ENCODE data around the gene MALRD1.

MALRD1 gene

GRCh38 chr10:19111501-19112267 is 63.1 kb downstream of the MALRD1 start:
- DNase-seq = no peak

- DNase-seq = no peak
These were observed 68.8 kb downstream of the MALRD1 start for GRCh38 chr10:19117438-19117837.

GRCh38 chr10:19119191-19119590 is 70.6 kb downstream of the MALRD1 start:
- DNase-seq = no peak

DNA sequence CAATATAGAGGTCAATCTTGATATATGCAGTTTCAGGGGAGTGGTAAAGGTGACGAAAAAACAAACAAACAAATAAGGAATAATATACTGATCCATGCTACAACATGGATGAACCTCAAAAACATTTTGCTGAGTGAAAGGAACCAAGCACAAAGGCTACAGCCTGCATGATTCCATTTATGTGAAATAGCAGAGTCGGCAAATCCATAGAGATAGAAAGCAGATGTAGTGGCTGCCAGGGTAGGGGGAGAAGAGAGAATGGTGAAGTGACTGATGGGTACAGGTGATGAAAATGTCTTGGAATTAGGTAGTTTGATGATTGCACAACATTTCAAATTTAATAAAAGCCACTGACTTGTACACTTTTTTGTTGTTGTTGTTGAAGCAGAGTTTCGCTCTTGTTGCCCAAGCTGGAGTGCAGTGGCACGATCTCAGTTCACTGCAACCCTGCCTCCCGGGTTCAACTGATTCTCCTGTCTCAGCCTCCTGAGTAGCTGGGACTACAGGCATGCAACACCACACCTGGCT is 71.8 kb downstream of the MALRD1 start:
- DNase-seq = no peak

- no peak for DNase-seq
These were observed 85.4 kb downstream of the MALRD1 start for GRCh38 chr10:19133992-19134391.

- no peak for DNase-seq
These were observed 94.4 kb downstream of the MALRD1 start for GRCh38 chr10:19142967-19143366.

DNA sequence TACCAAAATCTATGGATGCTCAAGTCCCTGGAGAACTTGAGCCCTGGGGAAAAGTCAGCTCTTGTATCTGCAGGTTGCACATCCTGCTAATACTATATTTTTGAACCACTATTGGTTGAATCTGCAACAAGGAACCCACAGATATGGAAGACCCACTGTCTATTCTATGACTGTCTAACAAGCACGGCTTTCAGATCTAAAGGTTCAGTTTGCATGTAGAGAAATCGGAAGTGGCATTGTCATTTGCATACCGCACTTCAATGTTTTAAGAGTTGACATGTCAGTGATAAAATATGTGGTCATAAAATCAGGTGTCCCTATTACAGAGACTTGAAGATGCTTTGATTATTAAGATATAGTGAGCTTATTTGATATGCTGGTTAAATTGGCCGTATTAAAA is 95.6 kb downstream of the MALRD1 start:
- no peak for DNase-seq

GRCh38 chr10:19154375-19154774 is 105.8 kb downstream of the MALRD1 start:
- DNase-seq = no peak

DNA sequence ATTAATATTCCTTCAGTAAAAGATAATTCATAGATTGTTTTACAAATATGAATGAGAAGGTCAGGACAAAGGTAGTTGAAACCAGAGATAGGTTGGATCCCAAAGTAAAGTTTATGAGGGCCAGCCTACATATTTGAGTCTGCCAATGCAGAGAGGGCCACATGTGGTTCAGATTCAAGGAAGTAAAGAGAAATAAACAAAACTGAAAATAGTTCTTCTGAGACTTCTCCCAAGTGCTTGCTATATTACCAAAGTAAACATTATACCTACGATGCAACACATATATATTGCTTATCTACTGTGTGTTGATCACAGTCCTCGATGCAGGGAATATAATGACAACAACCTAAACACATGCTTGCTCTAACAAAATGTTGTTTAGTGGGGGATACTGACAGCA is 109.8 kb downstream of the MALRD1 start:
- no peak for DNase-seq

DNA sequence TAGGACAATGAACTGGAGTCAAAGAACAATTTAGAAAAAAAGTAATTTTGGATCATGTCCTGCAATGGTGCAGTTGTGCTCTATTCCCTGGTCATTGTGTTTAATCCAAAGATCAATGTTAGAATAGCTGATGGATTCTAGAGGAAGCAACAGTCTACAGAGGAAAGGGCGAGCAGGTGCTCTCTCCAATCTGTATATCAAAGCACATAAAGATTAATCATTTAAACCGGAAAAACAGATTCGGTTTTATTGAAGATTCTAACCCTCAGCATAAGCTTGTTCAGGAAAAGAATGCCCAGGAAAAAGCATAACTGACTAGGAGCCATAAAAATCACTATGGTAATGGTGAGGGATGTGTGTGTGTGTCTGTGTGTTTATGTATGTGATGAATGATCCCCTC is 110.3 kb downstream of the MALRD1 start:
- no peak for DNase-seq

- DNase-seq = no peak
These were observed 115.9 kb downstream of the MALRD1 start for GRCh38 chr10:19164461-19164860.

- DNase-seq = peak; percentile 7
These were observed 120.0 kb downstream of the MALRD1 start for GRCh38 chr10:19168584-19168983.

DNA sequence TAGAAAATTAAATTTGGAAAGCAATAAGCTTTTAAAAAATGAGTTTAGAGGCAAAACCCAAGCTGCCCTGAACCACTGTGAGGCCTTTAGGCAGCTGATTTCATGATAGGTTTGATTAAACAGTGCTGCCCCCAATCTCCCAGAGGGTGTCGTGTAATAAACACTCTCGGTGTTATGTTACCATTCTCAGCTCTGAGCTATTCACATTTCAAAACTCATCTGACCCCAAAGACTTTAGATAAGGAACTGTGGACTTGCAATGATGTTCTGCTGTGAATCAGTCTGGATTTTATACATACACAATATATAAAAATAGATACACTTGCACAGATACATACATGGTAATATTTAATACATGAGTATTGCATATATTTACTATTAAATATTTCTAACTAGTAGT is 120.4 kb downstream of the MALRD1 start:
- DNase-seq = no peak

- DNase-seq = no peak
These were observed 121.1 kb downstream of the MALRD1 start for GRCh38 chr10:19169684-19170083.

DNA sequence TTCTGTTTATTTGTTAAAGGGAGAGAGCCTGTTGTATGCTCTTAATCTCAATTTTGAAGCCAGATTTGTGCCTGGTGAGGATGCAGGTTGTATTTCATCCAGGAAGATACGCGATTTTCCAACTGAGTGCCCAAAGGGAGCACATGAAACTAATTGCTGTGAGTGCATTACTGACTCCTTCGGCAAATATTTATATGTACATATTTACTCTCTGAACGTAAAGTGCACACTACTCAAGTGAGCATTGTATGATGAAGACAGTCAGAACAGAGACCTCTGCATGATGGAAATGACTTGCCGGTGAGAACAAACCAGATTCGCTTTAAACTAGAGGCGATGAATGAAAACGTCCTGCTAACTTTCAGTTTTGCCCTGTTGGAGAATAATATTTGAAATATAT is 130.1 kb downstream of the MALRD1 start:
- no peak for DNase-seq

- DNase-seq = no peak
These were observed 136.3 kb downstream of the MALRD1 start for GRCh38 chr10:19184891-19185290.

- no peak for DNase-seq
These were observed 146.3 kb downstream of the MALRD1 start for GRCh38 chr10:19194866-19195265.

- DNase-seq = peak; percentile 6
These were observed 147.1 kb downstream of the MALRD1 start for GRCh38 chr10:19195698-19196097.

DNA sequence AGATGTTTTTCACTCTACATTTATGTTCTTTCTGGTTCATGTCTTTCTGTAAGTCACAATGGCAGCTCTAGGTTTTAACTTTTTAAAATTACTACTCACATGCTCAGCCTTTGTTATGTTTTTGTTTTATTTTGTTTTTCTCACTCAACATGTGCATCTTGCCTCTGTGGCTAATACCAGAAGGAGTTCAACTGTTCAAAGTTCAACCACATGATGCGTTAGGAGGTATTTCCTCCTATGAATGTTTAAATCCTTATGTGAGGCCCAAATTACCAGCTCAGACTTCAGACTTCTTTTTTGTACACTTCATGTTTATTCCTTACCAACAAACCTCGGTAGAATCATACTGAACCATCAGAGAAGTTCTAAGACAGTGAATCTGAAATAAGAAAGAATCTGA is 151.6 kb downstream of the MALRD1 start:
- DNase-seq = no peak

GRCh38 chr10:19204246-19204917 is 155.8 kb downstream of the MALRD1 start:
- no peak for DNase-seq

DNA sequence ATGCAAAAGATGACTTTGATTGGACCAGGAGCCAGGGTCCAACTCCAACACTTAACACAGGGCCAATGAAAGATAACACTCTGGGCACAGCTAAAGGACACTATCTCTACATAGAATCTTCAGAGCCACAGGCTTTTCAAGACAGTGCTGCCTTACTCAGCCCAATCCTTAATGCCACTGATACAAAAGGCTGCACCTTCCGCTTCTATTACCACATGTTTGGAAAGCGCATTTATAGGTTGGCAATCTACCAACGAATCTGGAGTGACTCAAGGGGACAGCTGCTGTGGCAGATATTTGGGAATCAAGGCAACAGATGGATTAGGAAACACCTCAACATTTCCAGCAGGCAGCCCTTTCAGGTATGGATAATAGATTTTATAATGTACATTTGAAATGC is 160.7 kb downstream of the MALRD1 start:
- DNase-seq = no peak

GRCh38 chr10:19212590-19212989 is 164.0 kb downstream of the MALRD1 start:
- no peak for DNase-seq

GRCh38 chr10:19221216-19221615 is 172.6 kb downstream of the MALRD1 start:
- no peak for DNase-seq

GRCh38 chr10:19226025-19226424 is 177.4 kb downstream of the MALRD1 start:
- DNase-seq = no peak
